C4-2B (cell line): ENCODE data around the gene SLC9A9.

ENCODE experiments used
- CTCF ChIP-seq: fragments of 450-650 bp; conservative IDR thresholded peaks from 2 replicates; pipeline ENCODE4 v1.5.1; 2017; ENCODE audit warnings: mild to moderate bottlenecking
- ZFX ChIP-seq: fragments of 450-650 bp; IDR thresholded peaks from 2 replicates; pipeline ENCODE4 v1.6.1; 2017

GRCh38 chr3:143237077-143237627 is 611.1 kb downstream of the SLC9A9 start:
- TF ChIP-seq ZFX, result no peak
- TF ChIP-seq CTCF, result no peak
